GM18519 (cell line): Measurements from ENCODE around the gene IPO8.

ENCODE experiments used
- ATAC-seq: cut with Tn5 transposase; IDR thresholded peaks from one replicate; pipeline ENCODE4 v1.9.1; 2021; ENCODE audit warnings: mild to moderate bottlenecking, moderate library complexity; ENCODE audit not compliant: unreplicated experiment, low FRiP score

The IPO8 gene

GRCh38 chr12:30695199-30696102 is at the start of gene IPO8:
Gene IPO8 (minus strand): TSS chr12:30695869. CDS start chr12:30695647, 222 bp downstream.
- peak; percentile 65 for ATAC-seq

GRCh38 chr12:30744321-30744720 is 48.7 kb upstream of the IPO8 start:
- no peak for ATAC-seq

- no peak for ATAC-seq
These were observed 44.6 kb upstream of the IPO8 start for GRCh38 chr12:30740274-30740673.

DNA sequence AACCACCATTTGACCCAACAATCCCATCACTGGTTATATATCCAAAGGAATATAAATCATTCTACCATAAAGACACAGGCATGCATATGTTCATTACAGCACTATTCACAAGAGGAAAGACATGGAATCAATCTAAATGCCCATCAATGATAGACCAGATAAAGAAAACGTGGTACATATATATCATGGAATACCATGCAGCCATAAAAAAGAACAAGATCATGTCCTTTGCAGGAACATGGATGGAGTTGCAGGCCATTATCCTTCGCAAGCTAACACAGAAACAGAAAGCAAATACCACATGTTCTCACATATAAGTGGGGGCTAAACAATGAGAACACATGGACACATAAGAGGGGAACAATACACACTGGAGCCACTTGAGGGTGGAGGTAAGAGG is 43.4 kb upstream of the IPO8 start:
- no peak for ATAC-seq

DNA sequence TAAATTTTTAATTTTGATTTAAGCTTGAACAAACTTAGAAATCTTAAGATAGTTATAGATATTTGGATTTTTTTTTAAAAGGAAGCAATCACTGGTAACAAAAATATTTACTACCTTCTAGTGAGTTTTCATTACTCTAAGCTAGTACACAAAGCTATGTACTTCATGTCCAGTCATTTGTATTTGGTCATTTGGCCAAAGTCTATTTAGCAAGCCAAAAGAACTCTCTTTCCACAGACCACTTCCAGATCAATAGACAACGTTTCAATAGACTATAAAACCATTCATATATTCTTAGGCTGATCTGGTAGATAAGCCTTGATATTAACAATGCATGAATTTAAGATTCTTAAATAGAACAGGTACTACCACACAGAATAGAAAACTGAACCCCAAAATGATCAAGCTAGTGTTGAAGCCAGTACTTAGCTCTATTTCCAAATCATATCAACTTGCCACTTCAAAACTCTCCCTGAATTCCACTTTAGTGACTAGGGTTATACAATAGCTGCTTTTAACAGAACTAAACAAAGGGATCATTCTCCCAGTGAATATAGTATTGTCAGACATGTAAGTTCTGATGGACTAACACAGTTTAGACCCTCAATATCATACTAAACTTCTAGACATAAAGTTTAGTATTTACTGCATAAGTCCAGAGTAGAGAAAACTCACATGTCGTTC is 37.4 kb upstream of the IPO8 start:
- ATAC-seq: no peak

GRCh38 chr12:30730011-30730410 is 34.3 kb upstream of the IPO8 start:
- no peak for ATAC-seq

DNA sequence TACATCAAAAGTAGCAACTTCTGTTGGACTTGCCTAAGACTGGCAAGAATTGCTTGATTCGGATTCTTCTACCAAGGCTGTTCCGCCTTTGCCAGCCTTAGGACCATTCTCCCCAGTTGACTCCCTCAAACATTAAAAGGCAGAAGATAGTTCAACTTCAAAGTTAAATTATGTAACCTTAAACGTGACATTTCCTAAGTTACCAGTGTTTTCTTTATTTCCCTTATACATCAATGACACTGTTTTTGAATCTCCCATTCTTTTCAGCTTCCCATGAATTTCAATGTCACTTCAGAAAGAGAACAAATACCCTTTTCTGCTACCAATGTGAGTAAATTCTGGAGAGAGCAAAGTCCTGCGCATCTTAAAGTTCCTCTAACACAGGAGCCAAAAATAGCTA is 33.9 kb upstream of the IPO8 start:
- no peak for ATAC-seq

- ATAC-seq: no peak
These were observed 31.0 kb upstream of the IPO8 start for GRCh38 chr12:30726647-30727046.

- ATAC-seq: no peak
These were observed 30.1 kb upstream of the IPO8 start for GRCh38 chr12:30725739-30726138.

GRCh38 chr12:30719060-30719459 is 23.4 kb upstream of the IPO8 start:
- ATAC-seq: no peak

- ATAC-seq: no peak
These were observed 12.1 kb upstream of the IPO8 start for GRCh38 chr12:30707613-30708342.

GRCh38 chr12:30706476-30706875 is 10.8 kb upstream of the IPO8 start:
- no peak for ATAC-seq

- no peak for ATAC-seq
These were observed 5.4 kb upstream of the IPO8 start for GRCh38 chr12:30701056-30701455.

- no peak for ATAC-seq
These were observed 4.7 kb upstream of the IPO8 start for GRCh38 chr12:30700216-30700900.

DNA sequence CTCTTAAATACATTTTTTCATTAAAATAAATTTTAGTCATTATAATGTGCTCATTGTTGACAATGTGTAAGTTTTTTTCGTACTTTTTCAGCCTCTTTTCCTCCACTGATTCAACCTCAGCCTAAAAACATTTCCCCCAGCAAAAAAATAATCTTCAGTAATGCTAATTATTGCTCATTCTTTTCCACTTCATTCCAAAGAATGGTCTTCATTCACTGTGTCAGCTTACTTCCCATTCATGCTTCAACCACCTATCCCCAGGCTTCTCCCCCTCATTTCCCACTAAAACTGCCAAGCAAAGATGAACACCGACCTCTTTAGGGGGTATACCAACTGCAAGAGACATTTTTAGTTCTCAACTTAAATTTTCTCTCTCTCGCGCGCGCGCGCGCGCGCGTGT is 2.7 kb upstream of the IPO8 start:
- ATAC-seq: no peak

DNA sequence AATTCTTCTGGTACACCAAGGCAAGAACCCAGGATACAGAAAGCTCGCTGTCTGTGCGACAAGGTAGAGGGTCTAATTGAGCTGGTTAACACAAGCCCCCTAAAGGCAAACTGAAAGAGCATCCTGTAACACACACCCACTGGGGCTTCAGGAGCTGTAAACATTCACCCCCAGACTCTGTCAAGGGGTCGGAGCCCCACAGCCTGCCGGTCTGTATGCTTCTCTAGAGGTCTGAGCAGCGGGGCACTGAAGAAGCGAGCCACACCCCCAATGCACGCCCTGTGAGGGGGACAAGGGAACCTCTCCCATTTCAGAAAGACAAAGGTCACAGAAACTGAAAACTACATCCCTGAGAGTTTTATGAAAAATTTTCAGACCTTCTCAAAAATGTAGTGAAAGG is 1.3 kb upstream of the IPO8 start:
- no peak for ATAC-seq

DNA sequence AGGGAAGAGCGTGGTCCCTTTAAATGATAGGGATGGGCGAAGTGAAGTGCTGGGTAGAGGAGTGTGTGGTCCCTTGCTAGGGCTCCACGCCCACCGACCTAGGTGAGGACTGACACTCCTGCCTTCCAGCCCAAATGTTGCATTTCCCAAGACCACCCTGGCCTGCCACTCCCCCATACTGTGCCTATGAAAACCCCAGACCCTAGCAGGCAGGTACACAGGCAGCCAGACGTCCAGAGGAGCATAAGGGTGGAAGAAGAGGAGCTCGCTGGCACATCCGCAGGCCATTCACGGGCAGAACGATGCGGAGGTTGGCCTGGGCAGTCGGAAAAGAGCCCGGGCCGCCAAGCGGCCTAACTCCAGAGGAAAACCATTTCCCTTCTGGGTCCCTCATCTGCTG is 817 bp upstream of the IPO8 start:
- no peak for ATAC-seq

- ATAC-seq: peak; percentile 19
These were observed 387 bp upstream of the IPO8 start for GRCh38 chr12:30696103-30696408.

DNA sequence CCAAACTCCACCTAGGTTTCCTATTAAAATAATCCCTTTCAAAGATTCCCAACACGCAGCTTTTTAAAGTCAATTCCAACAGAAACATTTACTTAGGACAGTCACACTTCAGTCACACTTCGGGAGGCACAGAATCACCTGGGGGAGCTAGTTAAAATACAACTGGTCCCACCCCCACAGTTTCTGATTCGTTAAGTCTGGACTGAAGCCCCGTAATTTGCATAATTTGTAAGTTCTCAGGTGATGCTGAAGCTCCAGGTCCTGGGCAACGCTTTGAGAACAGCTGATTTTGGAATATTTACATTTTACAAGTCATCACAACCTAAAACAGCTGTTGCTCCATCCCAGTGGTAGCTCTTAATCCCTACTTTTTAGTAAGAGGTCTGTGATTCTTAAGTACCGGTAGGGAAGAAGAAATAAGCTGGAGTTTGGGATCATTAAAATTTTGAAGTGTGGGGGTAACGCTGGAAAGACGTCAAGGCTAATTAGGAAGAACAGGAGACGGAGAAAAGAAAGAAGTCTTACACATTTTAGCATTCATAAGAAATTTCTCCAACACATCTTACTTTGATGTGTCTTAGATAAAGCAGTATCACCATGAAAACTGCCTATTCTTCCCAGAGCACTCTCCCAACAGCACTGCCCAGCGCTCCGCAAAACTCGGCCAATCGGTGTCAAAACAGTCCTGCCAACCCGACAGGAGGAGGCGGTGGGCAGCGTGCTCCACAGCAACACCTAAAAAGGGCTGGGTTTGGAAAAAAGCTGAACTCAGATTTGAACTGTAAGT is 1.1 kb downstream of the IPO8 start:
- ATAC-seq: no peak

- ATAC-seq: no peak
These were observed 3.2 kb downstream of the IPO8 start for GRCh38 chr12:30692470-30692869.
